ENCODE results near the gene HSF5.
"Not testable (repeated sequence)": the region's sequence is repeated elsewhere in the genome, so short reads cannot be mapped to it uniquely, and the experiment has no call there.

HSF5 gene

GRCh38 chr17:58412961-58413586 is 75.1 kb downstream of the HSF5 start:
- no peak for DNase-seq (ENCODE audit: low spot score)

GRCh38 chr17:58412064-58412703 is 76.0 kb downstream of the HSF5 start:
- no peak for DNase-seq (ENCODE audit: low spot score)

DNA sequence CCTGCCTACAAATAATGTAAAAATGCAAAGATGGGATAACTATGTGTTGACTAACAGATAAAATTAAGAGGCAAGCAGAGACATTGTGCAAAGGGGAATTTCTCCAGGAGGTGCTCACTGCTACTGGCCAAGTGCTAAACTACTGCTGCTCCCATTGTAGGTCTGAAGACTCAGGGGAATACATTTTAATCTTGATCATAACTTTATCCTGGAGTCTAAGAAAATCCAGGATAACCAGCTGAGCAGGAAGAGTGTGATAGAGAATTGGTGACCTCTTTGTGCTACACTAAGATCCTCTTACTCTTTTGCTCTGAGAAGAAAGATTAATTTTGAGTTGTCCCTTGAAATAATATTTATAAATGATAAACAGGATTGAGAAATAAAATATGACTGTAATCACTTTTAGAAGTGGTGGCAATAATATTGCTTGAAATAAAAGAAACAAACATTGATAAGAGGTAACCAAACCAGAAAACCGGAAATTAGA is 76.8 kb downstream of the HSF5 start:
- DNase-seq (ENCODE audit: low spot score), result no peak

- DNase-seq (ENCODE audit: low spot score), result no peak
These were observed 77.3 kb downstream of the HSF5 start for GRCh38 chr17:58410714-58411407.

- DNase-seq (ENCODE audit: low spot score), result no peak
These were observed 78.8 kb downstream of the HSF5 start for GRCh38 chr17:58409432-58409831.

DNA sequence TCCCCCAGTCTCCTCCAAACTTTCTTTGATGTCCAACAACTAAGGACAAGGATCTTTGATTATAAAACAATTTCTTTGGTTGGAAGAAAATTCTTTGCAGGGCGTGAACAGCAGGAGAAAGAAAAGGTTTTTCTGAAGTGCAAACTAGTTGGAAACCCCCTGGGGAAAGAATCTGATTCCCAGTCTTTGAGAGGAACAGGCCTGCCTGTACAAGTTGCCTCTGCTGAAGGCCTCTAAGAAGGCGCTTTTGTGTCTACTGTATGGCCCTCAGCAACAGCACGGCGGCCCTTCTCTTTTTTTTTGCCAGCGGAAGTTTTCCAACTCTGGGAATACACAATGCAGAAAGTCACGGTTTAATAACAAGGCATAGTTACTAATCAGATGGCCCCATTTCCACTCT is 84.9 kb downstream of the HSF5 start:
- no peak for DNase-seq (ENCODE audit: low spot score)

DNA sequence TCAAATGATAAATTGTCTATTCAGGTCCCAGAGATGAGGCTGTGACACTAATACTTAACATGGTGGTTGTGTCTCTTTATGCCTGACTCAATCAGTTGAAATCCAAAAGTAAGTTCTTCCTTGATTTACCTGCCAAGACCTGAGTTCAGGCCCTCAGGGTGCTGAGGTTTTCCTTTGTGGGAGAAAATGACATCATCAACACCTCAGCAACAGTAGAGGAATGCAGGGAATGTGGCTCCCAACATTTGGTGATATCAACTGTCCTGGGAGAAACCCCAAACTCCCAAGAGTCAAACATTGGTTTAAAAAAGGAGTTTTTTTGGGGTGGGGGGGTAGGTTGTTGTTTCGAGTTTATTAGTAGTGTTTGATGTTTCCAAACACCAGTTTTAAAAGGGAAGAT is 85.5 kb downstream of the HSF5 start:
- no peak for DNase-seq (ENCODE audit: low spot score)

DNA sequence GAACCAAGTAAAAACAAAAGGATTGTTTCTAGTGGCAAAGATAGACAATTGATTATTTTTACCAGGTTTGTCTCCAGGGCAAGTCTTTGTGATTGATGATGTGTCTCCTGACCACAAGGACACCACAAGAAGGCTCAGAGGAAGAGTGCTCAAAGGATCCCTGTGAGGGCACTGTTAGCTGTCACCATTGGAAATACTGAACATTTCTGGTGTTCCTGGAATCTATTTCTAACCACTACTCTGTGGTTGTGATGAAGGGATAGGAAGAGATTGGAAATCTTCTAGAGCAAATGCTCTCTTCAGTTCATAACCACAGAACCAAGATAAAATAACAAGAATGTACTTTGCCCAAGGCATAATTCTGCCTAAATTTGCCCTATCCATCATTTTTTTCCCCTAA is 86.2 kb downstream of the HSF5 start:
- DNase-seq (ENCODE audit: low spot score), result no peak

DNA sequence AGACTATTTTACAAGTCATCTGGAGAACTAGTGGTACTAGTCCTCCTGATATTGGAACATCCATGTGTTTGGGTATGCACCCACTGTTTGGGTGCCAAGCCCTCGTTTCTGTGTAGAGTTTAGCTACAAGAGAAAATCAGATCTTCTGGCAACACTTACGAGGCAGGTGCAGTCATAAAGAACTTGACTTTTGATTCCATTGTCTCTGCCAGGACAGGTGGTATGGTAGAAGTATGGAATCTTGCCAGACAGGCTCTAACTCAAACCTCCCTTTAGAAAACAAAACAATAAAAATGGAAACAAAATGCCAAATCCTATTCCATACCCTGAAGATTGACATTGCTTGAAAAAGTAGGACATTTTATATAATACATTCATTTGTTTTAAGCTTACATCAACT is 86.9 kb downstream of the HSF5 start:
- no peak for DNase-seq (ENCODE audit: low spot score)

- no peak for DNase-seq (ENCODE audit: low spot score)
These were observed 87.4 kb downstream of the HSF5 start for GRCh38 chr17:58400826-58401225.

DNA sequence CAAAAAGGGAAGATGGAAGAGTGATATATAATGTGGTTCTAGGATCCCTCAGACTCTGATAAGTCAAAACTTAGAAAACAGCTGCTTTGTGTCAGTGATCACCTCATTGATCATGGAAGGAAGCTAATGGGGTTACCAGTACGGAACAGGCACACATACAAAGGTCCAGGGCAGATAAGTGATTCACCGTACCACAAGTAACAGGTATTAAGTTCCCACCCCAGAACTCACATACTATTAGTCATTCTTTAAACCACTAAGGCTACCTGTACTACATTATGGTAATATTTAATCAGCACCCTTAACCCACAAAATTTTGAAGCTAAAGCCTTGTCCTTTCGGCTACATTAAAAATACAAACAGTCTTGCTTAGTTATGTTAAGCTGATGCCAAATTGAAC is 88.2 kb downstream of the HSF5 start:
- DNase-seq (ENCODE audit: low spot score), result no peak

GRCh38 chr17:58398574-58399266 is 89.5 kb downstream of the HSF5 start:
- no peak for DNase-seq (ENCODE audit: low spot score)

GRCh38 chr17:58397421-58397820 is 90.8 kb downstream of the HSF5 start:
- DNase-seq (ENCODE audit: low spot score), result not testable (repeated sequence)

DNA sequence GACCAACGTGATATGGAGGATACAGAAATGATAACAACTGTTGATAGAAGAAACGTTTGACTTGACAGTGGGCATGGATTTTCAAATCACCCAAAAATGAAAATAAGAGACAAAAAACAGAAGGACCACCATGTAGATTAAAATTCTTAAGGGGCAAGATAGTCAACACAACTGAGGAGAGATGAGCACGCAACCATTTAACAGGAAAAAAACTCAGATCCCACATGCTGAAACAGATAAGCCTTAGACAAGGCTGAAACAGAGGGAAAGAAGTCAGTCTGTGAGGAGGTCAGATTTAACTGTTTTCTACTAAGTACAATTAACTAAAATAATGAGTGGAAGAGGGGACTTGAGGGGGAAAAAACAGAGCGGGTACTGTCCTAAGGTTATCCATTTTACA is 92.0 kb downstream of the HSF5 start:
- no peak for DNase-seq (ENCODE audit: low spot score)

DNA sequence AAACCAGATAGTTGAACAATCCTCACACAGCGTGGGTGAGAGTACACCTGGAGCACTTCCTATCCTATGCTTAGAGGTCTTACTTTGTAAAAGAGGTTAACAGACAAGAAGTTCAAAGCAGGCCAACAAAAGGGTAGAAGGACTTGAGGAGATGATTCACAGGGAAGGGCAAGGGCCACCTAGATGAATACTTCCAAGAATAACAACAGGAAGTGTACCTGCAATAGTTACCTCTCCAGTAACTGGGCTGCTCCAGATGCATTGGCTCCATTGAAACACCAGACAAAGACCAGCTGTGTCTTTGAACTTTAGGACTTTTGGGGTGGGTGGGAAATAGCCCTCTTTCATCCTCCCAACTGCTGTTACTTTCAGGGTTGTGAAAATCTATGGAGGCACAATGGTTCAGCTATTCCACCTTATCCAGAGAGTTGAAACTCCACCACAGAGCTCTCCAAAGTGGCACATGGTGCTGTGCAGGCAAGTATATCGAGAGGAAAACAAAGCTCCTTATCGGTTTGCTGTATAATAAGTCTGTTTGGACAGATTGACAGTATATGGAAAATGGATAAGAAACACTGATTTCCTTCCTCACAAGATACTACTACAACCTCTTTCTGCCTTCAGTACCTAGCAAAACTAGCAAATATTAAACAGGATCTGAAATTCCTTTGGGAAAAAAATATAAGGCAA is 93.5 kb downstream of the HSF5 start:
- no peak for DNase-seq (ENCODE audit: low spot score)

- DNase-seq (ENCODE audit: low spot score), result no peak
These were observed 96.8 kb downstream of the HSF5 start for GRCh38 chr17:58391302-58391984.

GRCh38 chr17:58390884-58391283 is 97.3 kb downstream of the HSF5 start:
- DNase-seq (ENCODE audit: low spot score), result no peak

DNA sequence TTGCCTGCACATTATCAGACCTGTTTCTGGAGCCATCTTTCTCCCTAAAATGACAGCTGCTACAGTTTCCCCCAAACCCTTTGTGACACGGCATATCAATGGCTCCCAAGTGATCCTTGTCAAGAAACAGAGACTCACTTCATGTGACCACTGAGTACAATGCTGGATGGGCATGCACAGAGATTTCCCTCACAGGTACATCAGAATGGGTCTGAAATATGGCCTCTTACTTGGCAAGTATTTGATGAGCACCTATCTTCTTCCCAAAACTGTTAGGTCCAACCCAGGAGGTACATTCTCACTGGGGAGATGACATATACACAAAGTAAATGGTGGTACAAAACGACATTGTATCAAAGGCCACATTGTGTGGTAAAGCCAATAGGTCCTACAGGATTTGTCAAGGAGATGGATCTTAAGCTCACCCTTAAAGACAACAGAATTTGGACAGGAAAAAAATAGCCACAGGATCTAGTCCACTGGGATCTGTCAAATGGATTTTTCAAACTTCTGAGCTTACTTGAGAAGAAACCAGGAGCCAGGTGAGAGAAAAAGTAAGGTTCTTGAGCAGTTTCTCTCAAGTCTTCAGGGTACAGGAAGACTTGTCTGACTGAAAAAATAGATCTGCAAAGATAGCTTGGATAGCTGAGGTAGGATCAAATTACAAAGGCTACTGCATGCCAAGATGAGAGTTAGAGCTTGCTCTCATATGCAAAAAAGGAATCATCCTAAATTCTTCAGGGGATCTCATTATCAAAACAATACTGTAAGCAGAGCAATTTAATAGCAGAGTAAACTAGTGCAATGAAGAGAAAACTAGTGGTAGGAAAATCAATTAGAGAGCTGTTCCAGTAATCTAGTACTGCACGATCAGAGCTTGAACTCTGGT is 99.7 kb downstream of the HSF5 start:
- DNase-seq (ENCODE audit: low spot score), result no peak

DNA sequence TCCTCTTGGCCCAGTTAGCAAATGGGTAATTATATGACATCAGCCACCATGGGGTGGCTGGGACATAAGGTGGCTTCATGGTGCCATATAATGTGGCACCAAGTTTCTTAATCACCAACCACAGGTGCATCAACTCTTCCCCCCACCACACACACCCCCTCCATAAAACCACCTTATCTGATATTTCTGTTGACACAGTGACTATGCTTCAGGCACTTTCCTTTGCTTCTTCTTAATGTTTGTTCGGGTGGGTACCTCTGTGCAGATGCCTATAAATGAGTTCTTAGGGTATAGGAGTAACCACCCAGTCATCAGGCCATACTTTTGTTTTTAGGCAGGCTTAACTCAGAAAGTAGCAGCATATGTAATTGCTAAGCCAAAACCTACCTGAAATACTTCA is 100.4 kb downstream of the HSF5 start:
- no peak for DNase-seq (ENCODE audit: low spot score)

DNA sequence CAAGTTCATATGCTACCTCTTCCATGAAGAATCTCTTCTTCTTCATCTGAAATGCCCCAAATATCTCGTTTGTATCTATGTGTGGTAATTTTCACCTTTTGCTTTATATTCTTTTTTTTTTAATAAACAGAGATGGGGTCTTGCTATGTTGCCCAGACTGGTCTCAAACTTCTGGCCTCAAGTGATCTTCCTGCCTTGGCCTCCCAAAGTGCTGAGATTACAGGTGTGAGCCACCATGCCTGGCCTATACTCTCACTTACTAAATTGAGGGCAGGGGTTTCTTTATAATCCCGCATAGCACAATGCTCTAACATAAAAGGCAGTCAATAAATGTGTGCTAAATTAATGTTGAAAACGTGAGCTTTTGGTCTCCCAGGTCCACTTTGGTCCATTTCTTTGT is 101.5 kb downstream of the HSF5 start:
- no peak for DNase-seq (ENCODE audit: low spot score)
